Keratinocyte (primary cell): Measurements from ENCODE around the gene CRLF1. TPM values are rescaled to one million over a fixed set of nuclear protein-coding genes. Genes with fewer than 3 reads are reported as not detected.

Experiments used
- DNase-seq: peaks from one replicate; pipeline ENCODE4 v3.0.0-alpha.2; 2011; ENCODE audit warnings: low read depth, missing footprints, low spot score
- FAIRE-seq: peaks from 2 replicates; lab custom pipeline; 2011; peaks lifted over from hg19 to GRCh38; lab: Jason Lieb, UNC
- H2AFZ ChIP-seq: 2 replicates; pipeline ENCODE4 v1.6.0; 2012; ENCODE audit warnings: low read length, control low read depth, inconsistent platforms; ENCODE audit not compliant: control insufficient read depth
- H3K27ac ChIP-seq: 2 replicates; pipeline ENCODE4 v1.5.1; 2011; ENCODE audit warnings: low read length; ENCODE audit not compliant: control insufficient read depth, insufficient read depth
- H3K27me3 ChIP-seq: 3 replicates; pipeline ENCODE4 v1.6.0; 2011; ENCODE audit warnings: low read length; ENCODE audit not compliant: control insufficient read depth, insufficient read depth; ENCODE audit errors: extremely low read depth
- H3K36me3 ChIP-seq, 2 experiments: 2 replicates in 1 of 2; 3 replicates in 1 of 2; pipeline ENCODE4 v1.5.1; 2011; ENCODE audit warnings: low read length in 2 of 2, mild to moderate bottlenecking in 1 of 2; ENCODE audit not compliant: control insufficient read depth in 2 of 2, insufficient read depth in 2 of 2; ENCODE audit errors: extremely low read depth in 1 of 2
- H3K4me1 ChIP-seq: 3 replicates; pipeline ENCODE4 v1.5.1; 2011; ENCODE audit warnings: low read length; ENCODE audit not compliant: control insufficient read depth, insufficient read depth; ENCODE audit errors: extremely low read depth
- H3K4me2 ChIP-seq: 3 replicates; pipeline ENCODE4 v1.6.0; 2011; ENCODE audit warnings: low read depth, low read length; ENCODE audit not compliant: control insufficient read depth, insufficient read depth; ENCODE audit errors: extremely low read depth
- H3K4me3 ChIP-seq, 3 experiments: fragments of 200-600 bp in 1 of 3; sonication (generic) in 1 of 3; 2 replicates in 2 of 3; 3 replicates in 1 of 3; pipeline ENCODE4 v1.5.1; 2011 to 2016; ENCODE audit warnings: low read length in 3 of 3, mild to moderate bottlenecking in 3 of 3, control low read depth in 2 of 3, inconsistent platforms in 1 of 3, low read depth in 1 of 3, mixed read lengths in 1 of 3, mixed run types in 1 of 3, moderate library complexity in 1 of 3; ENCODE audit not compliant: control insufficient read depth in 2 of 3, insufficient read depth in 2 of 3; ENCODE audit errors: extremely low read depth in 1 of 3
- H3K79me2 ChIP-seq: 2 replicates; pipeline ENCODE4 v1.6.0; 2012; ENCODE audit warnings: low read length; ENCODE audit not compliant: control insufficient read depth, insufficient read depth
- H3K9ac ChIP-seq: 3 replicates; pipeline ENCODE4 v1.6.0; 2011; ENCODE audit warnings: low read length; ENCODE audit not compliant: control insufficient read depth, insufficient read depth; ENCODE audit errors: extremely low read depth
- H3K9me1 ChIP-seq: 3 replicates; pipeline ENCODE4 v1.6.0; 2011; ENCODE audit warnings: low read length; ENCODE audit not compliant: control insufficient read depth, insufficient read depth; ENCODE audit errors: extremely low read depth
- H3K9me3 ChIP-seq: 2 replicates; pipeline ENCODE4 v1.5.1; 2012; ENCODE audit warnings: low read depth, low read length; ENCODE audit not compliant: control insufficient read depth
- H4K20me1 ChIP-seq: 3 replicates; pipeline ENCODE4 v1.6.0; 2011; ENCODE audit warnings: low read length; ENCODE audit not compliant: control insufficient read depth, insufficient read depth; ENCODE audit errors: extremely low read depth
- EZH2 ChIP-seq: IDR thresholded peaks from one replicate; pipeline ENCODE4 v1.6.1; 2012; ENCODE audit warnings: inconsistent platforms, mild to moderate bottlenecking, low read length, moderate library complexity
- dilution Hi-C: fragments of 300-500 bp; cut with MboI; formaldehyde crosslinking; loops from one replicate; pipeline ENCODE4 v1.7.0; 2020; ENCODE audit warnings: low sequenced_read_pairs; ENCODE audit not compliant: extremely low pct_ligation_motif_present
- polyA plus RNA-seq, 5 experiments: library from polyadenylated mRNA; depleted of rRNA in 3 of 5; stranded (reverse) in 3 of 5; stranded (forward) in 1 of 5; unstranded in 1 of 5; fragments of >200 nt; gene quantifications; 1 replicate in 1 of 5; 2 replicates in 3 of 5; 3 replicates in 1 of 5; pipeline versions ENCODE4 v1.2.1 to v1.2.3, GENCODE V29; 2011 to 2012; ENCODE audit warnings: missing spikeins in 2 of 5, low read depth in 1 of 5, low replicate concordance in 1 of 5
- TF ChIP-seq, protein P1 (sequence below), 3 experiments: IDR thresholded peaks in 1 of 3; conservative IDR thresholded peaks in 1 of 3; optimal IDR thresholded peaks in 1 of 3; 2 replicates in 2 of 3; 3 replicates in 1 of 3; pipeline versions ENCODE3 to v1.5.1; 2011; ENCODE audit warnings: low read length in 3 of 3, mild to moderate bottlenecking in 3 of 3, moderate library complexity in 2 of 3, control low read depth in 1 of 3, inconsistent platforms in 1 of 3; ENCODE audit not compliant: insufficient read depth in 2 of 3; ENCODE audit errors: extremely low read depth in 1 of 3

Gene CRLF1
- polyA plus RNA-seq, 1 donor (not counting 4 experiments of a cell fraction or from before 2014, with no cell fraction given) = 0.20 TPM

DNA sequence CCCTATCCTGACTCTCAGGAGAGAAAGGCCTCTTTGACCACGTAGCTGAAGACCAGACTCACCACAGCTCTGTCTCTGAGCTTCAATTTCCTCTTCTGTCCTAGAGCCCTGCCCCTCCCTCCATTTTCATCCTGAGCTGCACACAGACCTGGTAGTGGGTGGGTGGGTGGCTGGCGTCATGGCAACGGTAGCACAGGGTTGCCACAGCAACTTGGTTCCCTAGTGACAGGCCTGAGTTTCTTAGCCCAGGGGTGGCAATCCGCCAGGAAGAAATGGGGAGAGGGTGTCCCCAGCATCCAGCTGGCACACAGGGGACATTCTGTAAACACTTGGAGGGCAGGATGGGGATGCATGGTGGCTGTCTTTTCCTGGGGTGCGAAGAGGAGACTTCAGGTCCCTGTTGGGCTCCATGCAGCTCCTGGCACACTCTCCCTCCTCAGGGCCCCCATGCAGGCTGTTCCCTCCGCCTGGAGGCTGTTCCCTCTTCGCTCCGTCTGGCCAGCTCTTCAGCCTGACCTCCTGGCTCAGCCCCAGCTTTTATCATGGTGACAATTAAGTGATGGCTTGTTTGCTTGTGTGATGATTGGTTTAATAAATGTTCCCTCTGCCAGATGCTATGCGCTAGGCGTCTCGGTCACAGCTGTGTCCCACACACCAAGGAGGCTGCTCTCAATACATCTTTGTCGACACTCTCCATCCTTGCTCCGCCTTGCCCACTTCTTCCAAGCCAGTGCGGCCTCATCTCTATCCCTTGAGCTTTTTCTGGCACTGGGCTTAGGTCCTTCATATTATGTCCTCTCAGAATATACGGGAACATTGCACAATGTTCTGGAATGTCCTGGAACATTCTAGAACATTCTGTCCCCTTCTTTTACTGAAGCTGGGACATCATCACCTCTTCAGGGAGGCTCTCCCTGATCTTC is 22.8 kb upstream of the CRLF1 start:
- no peak overlapping the region for H3K27ac ChIP-seq
- TF ChIP-seq, protein P1, sequence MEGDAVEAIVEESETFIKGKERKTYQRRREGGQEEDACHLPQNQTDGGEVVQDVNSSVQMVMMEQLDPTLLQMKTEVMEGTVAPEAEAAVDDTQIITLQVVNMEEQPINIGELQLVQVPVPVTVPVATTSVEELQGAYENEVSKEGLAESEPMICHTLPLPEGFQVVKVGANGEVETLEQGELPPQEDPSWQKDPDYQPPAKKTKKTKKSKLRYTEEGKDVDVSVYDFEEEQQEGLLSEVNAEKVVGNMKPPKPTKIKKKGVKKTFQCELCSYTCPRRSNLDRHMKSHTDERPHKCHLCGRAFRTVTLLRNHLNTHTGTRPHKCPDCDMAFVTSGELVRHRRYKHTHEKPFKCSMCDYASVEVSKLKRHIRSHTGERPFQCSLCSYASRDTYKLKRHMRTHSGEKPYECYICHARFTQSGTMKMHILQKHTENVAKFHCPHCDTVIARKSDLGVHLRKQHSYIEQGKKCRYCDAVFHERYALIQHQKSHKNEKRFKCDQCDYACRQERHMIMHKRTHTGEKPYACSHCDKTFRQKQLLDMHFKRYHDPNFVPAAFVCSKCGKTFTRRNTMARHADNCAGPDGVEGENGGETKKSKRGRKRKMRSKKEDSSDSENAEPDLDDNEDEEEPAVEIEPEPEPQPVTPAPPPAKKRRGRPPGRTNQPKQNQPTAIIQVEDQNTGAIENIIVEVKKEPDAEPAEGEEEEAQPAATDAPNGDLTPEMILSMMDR (optimal IDR thresholded peaks at IDR 0.05 in 1 of 3, IDR thresholded peaks at IDR 0.05 in 1 of 3, conservative IDR thresholded peaks at IDR 0.05 in 1 of 3; ENCODE audit: extremely low read depth in 1 of 3, insufficient read depth in 2 of 3, low read length in 3 of 3) = no peak
- TF ChIP-seq EZH2 = no peak

DNA sequence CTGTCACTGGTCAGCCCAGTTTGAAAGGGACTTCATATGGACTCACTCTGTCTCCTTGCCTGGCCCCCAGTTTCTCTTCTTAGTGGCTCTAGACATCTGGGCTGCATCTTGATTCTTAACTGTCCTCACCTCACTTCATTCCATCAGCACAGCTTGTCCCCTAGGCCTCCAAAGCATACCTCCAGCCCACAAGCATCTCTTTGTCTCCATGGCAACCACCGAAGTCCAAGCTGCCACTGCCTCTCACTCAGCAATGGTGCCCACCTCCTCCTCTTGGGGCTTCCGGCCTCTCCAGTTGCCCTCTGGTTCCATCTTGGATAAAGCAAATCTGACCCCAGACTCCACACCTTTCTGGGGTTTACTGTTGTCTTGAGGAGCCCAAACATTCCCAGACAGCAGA is 20.3 kb upstream of the CRLF1 start:
- DNase-seq (no peak), FAIRE-seq (no peak)
- H3K36me3 ChIP-seq = no peaks in the 10 kb centered on the region
- H3K9me1 ChIP-seq = no peaks in the 10 kb centered on the region
- no peak overlapping the region for H3K4me3 ChIP-seq
- no peaks in the 10 kb centered on the region for H3K79me2 ChIP-seq
- TF ChIP-seq, protein P1 (optimal IDR thresholded peaks at IDR 0.05 in 1 of 3, IDR thresholded peaks at IDR 0.05 in 1 of 3, conservative IDR thresholded peaks at IDR 0.05 in 1 of 3; ENCODE audit: extremely low read depth in 1 of 3, insufficient read depth in 2 of 3, low read length in 3 of 3) = no peak
- no peak for TF ChIP-seq EZH2
- dilution Hi-C loops = no loop called here
- H3K9ac ChIP-seq = no peak overlapping the region
- no peaks in the 10 kb centered on the region for H4K20me1 ChIP-seq
- no peaks in the 10 kb centered on the region for H3K4me1 ChIP-seq
- H3K9me3 ChIP-seq = no peaks in the 10 kb centered on the region
- H3K27me3 ChIP-seq = no peaks in the 10 kb centered on the region
- no peak overlapping the region for H2AFZ ChIP-seq
- no peak overlapping the region for H3K4me2 ChIP-seq
- no peak overlapping the region for H3K27ac ChIP-seq

More for the DNA sequence above, 22.8 kb upstream of the CRLF1 start:
- no peaks in the 10 kb centered on the region for H3K79me2 ChIP-seq
- no peak overlapping the region for H3K4me2 ChIP-seq
- no peaks in the 10 kb centered on the region for H3K36me3 ChIP-seq
- H2AFZ ChIP-seq = no peak overlapping the region
- no peaks in the 10 kb centered on the region for H4K20me1 ChIP-seq
- no peaks in the 10 kb centered on the region for H3K9me3 ChIP-seq
- dilution Hi-C loops = no loop called here
- DNase-seq = no peak
- H3K9ac ChIP-seq = no peak overlapping the region
- H3K27me3 ChIP-seq = no peaks in the 10 kb centered on the region
- no peaks in the 10 kb centered on the region for H3K9me1 ChIP-seq
- no peak for FAIRE-seq
- H3K4me1 ChIP-seq = no peaks in the 10 kb centered on the region
- no peak overlapping the region for H3K4me3 ChIP-seq
